CD14-positive monocyte (primary cell): Measurements from ENCODE around the gene SYNE2. TPM values are rescaled to one million over a fixed set of nuclear protein-coding genes. Genes with fewer than 3 reads are reported as not detected.

Source experiments
- DNase-seq, 3 donors: peaks; one replicate each; pipeline ENCODE4 v3.0.0-alpha.2; 2011 to 2022
- H2AFZ ChIP-seq: 2 replicates; pipeline ENCODE4 v1.6.0; 2012; ENCODE audit warnings: mild to moderate bottlenecking, low read depth, low read length, inconsistent platforms; ENCODE audit not compliant: insufficient read depth, poor library complexity, severe bottlenecking
- H3K27ac ChIP-seq, 2 donors: 1 replicate in 1 of 2; 2 replicates in 1 of 2; pipeline ENCODE4 v1.5.1; 2012 to 2013; ENCODE audit warnings: low read length in 2 of 2, control low read depth in 1 of 2, inconsistent platforms in 1 of 2, low read depth in 1 of 2, mild to moderate bottlenecking in 1 of 2
- H3K27me3 ChIP-seq, 2 donors: one replicate each; pipeline versions ENCODE4 v1.6.0 to v1.6.1; 2011 to 2013; ENCODE audit warnings: low read length in 2 of 2; ENCODE audit not compliant: control insufficient read depth in 2 of 2, insufficient read depth in 2 of 2
- H3K36me3 ChIP-seq, 2 donors: replicated peaks in 1 of 2; 1 replicate in 1 of 2; 2 replicates in 1 of 2; pipeline versions ENCODE4 v1.5.1 to v1.6.1; 2012 to 2013; ENCODE audit warnings: low read length in 2 of 2, control low read depth in 1 of 2, inconsistent platforms in 1 of 2, mild to moderate bottlenecking in 1 of 2; ENCODE audit not compliant: insufficient read depth in 2 of 2, control insufficient read depth in 1 of 2
- H3K4me1 ChIP-seq, 2 donors: 1 replicate in 1 of 2; 2 replicates in 1 of 2; pipeline versions ENCODE4 v1.5.1 to v1.6.1; 2012 to 2013; ENCODE audit warnings: low read length in 2 of 2, control low read depth in 1 of 2, inconsistent platforms in 1 of 2, mild to moderate bottlenecking in 1 of 2, moderate library complexity in 1 of 2; ENCODE audit not compliant: insufficient read depth in 2 of 2, control insufficient read depth in 1 of 2
- H3K4me2 ChIP-seq: replicated peaks from 2 replicates; pipeline ENCODE3; 2012; ENCODE audit warnings: low read length, moderate library complexity, mild to moderate bottlenecking; ENCODE audit not compliant: poor library complexity, severe bottlenecking; ENCODE audit errors: extremely low read depth
- H3K4me3 ChIP-seq, 3 experiments: fragments of 200-600 bp in 1 of 3; sonication (generic) in 1 of 3; replicated peaks in 1 of 3; 1 replicate in 2 of 3; 2 replicates in 1 of 3; pipeline ENCODE4 v1.5.1; 2011 to 2013; ENCODE audit warnings: low read length in 3 of 3, mild to moderate bottlenecking in 3 of 3, control low read depth in 2 of 3, low read depth in 2 of 3, inconsistent platforms in 1 of 3, moderate library complexity in 1 of 3
- H3K79me2 ChIP-seq: 2 replicates; pipeline ENCODE4 v1.6.0; 2012; ENCODE audit warnings: mild to moderate bottlenecking, control low read depth, inconsistent platforms, low read length, moderate library complexity; ENCODE audit not compliant: insufficient read depth
- H3K9ac ChIP-seq: 2 replicates; pipeline ENCODE4 v1.6.0; 2017; ENCODE audit warnings: low read length, mild to moderate bottlenecking; ENCODE audit not compliant: insufficient read depth, poor library complexity, severe bottlenecking
- H3K9me3 ChIP-seq, 2 donors: replicated peaks in 1 of 2; 1 replicate in 1 of 2; 2 replicates in 1 of 2; pipeline versions ENCODE4 v1.5.1 to v1.6.1; 2012 to 2013; ENCODE audit warnings: low read length in 2 of 2, control low read depth in 1 of 2; ENCODE audit not compliant: control insufficient read depth in 1 of 2, insufficient read depth in 1 of 2
- H4K20me1 ChIP-seq: 2 replicates; pipeline ENCODE4 v1.6.0; 2012; ENCODE audit warnings: mild to moderate bottlenecking, low read length, control low read depth, moderate library complexity; ENCODE audit not compliant: insufficient read depth
- H3K27ac Mint-ChIP-seq, 7 donors: one replicate each; pipeline ENCODE4 v1.8.0; 2020; ENCODE audit warnings: mild to moderate bottlenecking in 7 of 7, mixed read lengths in 7 of 7, moderate library complexity in 6 of 7, inconsistent platforms in 2 of 7
- H3K27me3 Mint-ChIP-seq, 3 donors: one replicate each; pipeline ENCODE4 v1.8.0; 2021 to 2022; ENCODE audit warnings: low read depth in 3 of 3, mild to moderate bottlenecking in 3 of 3, mixed read lengths in 3 of 3, moderate library complexity in 3 of 3, inconsistent platforms in 1 of 3
- H3K36me3 Mint-ChIP-seq, 2 donors: one replicate each; pipeline ENCODE4 v1.8.0; 2020; ENCODE audit warnings: mixed read lengths in 2 of 2, inconsistent platforms in 1 of 2, mild to moderate bottlenecking in 1 of 2
- H3K4me1 Mint-ChIP-seq: one replicate; pipeline ENCODE4 v1.8.0; 2020; ENCODE audit warnings: mild to moderate bottlenecking, mixed read lengths
- H3K4me3 Mint-ChIP-seq, 2 donors: one replicate each; pipeline ENCODE4 v1.8.0; 2020; ENCODE audit warnings: mild to moderate bottlenecking in 2 of 2, mixed read lengths in 2 of 2, moderate library complexity in 1 of 2
- H3K9me3 Mint-ChIP-seq, 7 donors: one replicate each; pipeline ENCODE4 v1.8.0; 2020 to 2022; ENCODE audit warnings: mixed read lengths in 7 of 7, mild to moderate bottlenecking in 6 of 7, moderate library complexity in 6 of 7, inconsistent platforms in 2 of 7
- CTCF ChIP-seq: fragments of 200-600 bp; IDR thresholded peaks from one replicate; pipeline ENCODE4 v1.8.0; 2022; ENCODE audit warnings: antibody characterized with exemption, mild to moderate bottlenecking
- WGBS: methylation state at CpG from one replicate; pipeline ENCODE4 v1.1.5; 2013; ENCODE audit warnings: missing lambda C conversion rate; ENCODE audit not compliant: insufficient coverage; 5-methylcytosine and 5-hydroxymethylcytosine counted together
- intact Hi-C, 2 donors: fragments of 100-400 bp; cut with micrococcal nuclease; formaldehyde crosslinking; loops; one replicate each; pipeline versions ENCODE4 v1.15.0 to v1.15.1; 2023
- polyA plus RNA-seq, 3 donors: library from polyadenylated mRNA; depleted of rRNA in 1 of 3; unstranded in 2 of 3; stranded (reverse) in 1 of 3; fragments of 300-500 nt in 2 of 3; fragments of >200 nt in 1 of 3; fragmentation: Illumina TruSeq in 2 of 3; gene quantifications; 1 replicate in 2 of 3; 2 replicates in 1 of 3; pipeline ENCODE4 v1.2.3, GENCODE V29; 2012 to 2021

SYNE2 gene
- polyA plus RNA-seq, 3 donors: 0.06 to 0.46 (median 0.44) TPM

GRCh38 chr14:64061115-64061514, 208.3 kb downstream of the SYNE2 start:
- no peak overlapping the region for H3K9ac ChIP-seq
- H2AFZ ChIP-seq: no peak overlapping the region
- no CpG with 5 or more reads among the region's 1 CpG for WGBS
- H3K4me1 Mint-ChIP-seq: no peaks in the 10 kb centered on the region
- no peak overlapping the region for H3K4me2 ChIP-seq
- H3K9me3 Mint-ChIP-seq: peaks cover 0 to 2% (median 0%) of the 10 kb centered on the region in 7 donors
- no peaks in the 10 kb centered on the region for H3K79me2 ChIP-seq
- H3K9me3 ChIP-seq: no peaks in the 10 kb centered on the region
- H3K27ac ChIP-seq: no peak overlapping the region
- H3K27ac Mint-ChIP-seq: no peak overlapping the region
- no peak overlapping the region for H3K4me3 ChIP-seq
- H3K27me3 ChIP-seq: no peaks in the 10 kb centered on the region
- H3K27me3 Mint-ChIP-seq: peaks cover 3 to 6% (median 4%) of the 10 kb centered on the region in 3 donors
- no peak for DNase-seq
- no peaks in the 10 kb centered on the region for H3K4me1 ChIP-seq
- no peak for TF ChIP-seq CTCF
- intact Hi-C loops: no loop called here
- no peak overlapping the region for H3K4me3 Mint-ChIP-seq
- H3K36me3 ChIP-seq: no peaks in the 10 kb centered on the region
- H3K36me3 Mint-ChIP-seq: no peaks in the 10 kb centered on the region
- H4K20me1 ChIP-seq: no peaks in the 10 kb centered on the region

- Mint-ChIP-seq H3K27me3 (peaks cover 3 to 4% (median 4%) of the 10 kb centered on the region in 3 donors), H3K4me1 (no peaks in the 10 kb centered on the region), H3K9me3 (no peaks in the 10 kb centered on the region), H3K27ac (no peak overlapping the region), H3K36me3 (no peaks in the 10 kb centered on the region), H3K4me3 (no peak overlapping the region)
- Histone ChIP-seq H3K79me2 (no peaks in the 10 kb centered on the region), H3K36me3 (no peaks in the 10 kb centered on the region), H3K4me1 (no peaks in the 10 kb centered on the region), H3K9me3 (no peaks in the 10 kb centered on the region), H3K4me3 (no peak overlapping the region), H4K20me1 (no peaks in the 10 kb centered on the region), H3K27me3 (no peaks in the 10 kb centered on the region), H3K4me2 (no peak overlapping the region), H2AFZ (no peak overlapping the region), H3K27ac (no peak overlapping the region), H3K9ac (no peak overlapping the region)
- no peak for TF ChIP-seq CTCF
- WGBS: no CpG with 5 or more reads among the region's 1 CpG
- intact Hi-C loops: no loop called here
- DNase-seq: no peak
Measured at GRCh38 chr14:64061706-64062105, 208.9 kb downstream of the SYNE2 start.
